Stimulated activated CD4-positive, alpha-beta T cell treated with anti-CD3 and anti-CD28 coated beads, Interleukin-2, amount 100 ng/mL, for 24 hours (primary cell): ENCODE results near the gene OR10H2.
"Not testable (repeated sequence)": the region's sequence is repeated elsewhere in the genome, so short reads cannot be mapped to it uniquely, and the experiment has no call there.

Experiments used
- DNase-seq, 2 donors: peaks; one replicate each; pipeline ENCODE4 v3.0.0-alpha.2; 2020

The OR10H2 gene

GRCh38 chr19:15774159-15774558, 46.3 kb downstream of the OR10H2 start:
- not testable (repeated sequence) for DNase-seq

GRCh38 chr19:15775249-15775648, 47.4 kb downstream of the OR10H2 start:
- DNase-seq = no peak

- DNase-seq = no peak
These were observed 48.4 kb downstream of the OR10H2 start for GRCh38 chr19:15776264-15776663.

- DNase-seq = no peak
These were observed 49.5 kb downstream of the OR10H2 start for GRCh38 chr19:15776991-15777970.
